HepG2 (cell line): Measurements from ENCODE around the gene TECTA. TPM values are rescaled to one million over a fixed set of nuclear protein-coding genes. Genes with fewer than 3 reads are reported as not detected.

ENCODE experiments used
- ATAC-seq: fragments of 200-7000 bp; cut with Tn5 transposase; 3 replicates; pipeline ENCODE4 v1.9.1; 2020; ENCODE audit warnings: mild to moderate bottlenecking, moderate library complexity
- BruUV-seq: library from RNA; stranded (reverse); fragments of 400-500 nt; replicated peaks from 2 replicates; lab custom pipeline; 2021; lab: Mats Ljungman, UMichigan
- CTCF ChIA-PET: fragments of 300-600 bp; formaldehyde crosslinking; extraction: SDS; loops from one replicate; lab custom pipeline; 2021; ENCODE audit warnings: low total read pairs, inconsistent platforms, low intra/inter-chr PET ratio; lab: Yijun Ruan, JAX
- POLR2A ChIA-PET: fragments of 350-600 bp; sonication (Branson Sonifier 250); formaldehyde crosslinking; loops from one replicate; lab custom pipeline; 2020; ENCODE audit warnings: antibody characterized with exemption, inconsistent platforms; lab: Yijun Ruan, JAX
- DNase-seq: peaks from one replicate; pipeline ENCODE4 v3.0.0-alpha.2; 2015; ENCODE audit warnings: low spot score
- FAIRE-seq: peaks from 3 replicates; lab custom pipeline; 2011; peaks lifted over from hg19 to GRCh38; lab: Jason Lieb, UNC
- H2AFZ ChIP-seq: one replicate; pipeline ENCODE4 v1.6.1; 2011; ENCODE audit warnings: low read length, inconsistent platforms
- H3K27ac ChIP-seq: fragments of 300-600 bp; 3 replicates; pipeline ENCODE4 v1.8.0; 2011; ENCODE audit warnings: mixed run types, mild to moderate bottlenecking, mixed read lengths, low read length, inconsistent platforms; ENCODE audit not compliant: insufficient read depth; ENCODE audit errors: extremely low read length
- H3K27me3 ChIP-seq, 2 experiments: fragments of 200-600 bp in 1 of 2; 2 replicates in 1 of 2; 3 replicates in 1 of 2; pipeline versions ENCODE4 v1.6.0 to v1.8.0; 2011; ENCODE audit warnings: low read length in 2 of 2, mild to moderate bottlenecking in 2 of 2, moderate library complexity in 2 of 2, inconsistent platforms in 1 of 2; ENCODE audit not compliant: insufficient read depth in 2 of 2, control insufficient read depth in 1 of 2
- H3K36me3 ChIP-seq, 2 experiments: fragments of 200-600 bp in 1 of 2; replicated peaks in 1 of 2; 2 replicates in 1 of 2; 3 replicates in 1 of 2; pipeline versions ENCODE4 v1.5.1 to v1.8.0; 2011; ENCODE audit warnings: low read length in 2 of 2, inconsistent platforms in 1 of 2; ENCODE audit not compliant: insufficient read depth in 2 of 2, control insufficient read depth in 1 of 2
- H3K4me1 ChIP-seq: 2 replicates; pipeline ENCODE4 v1.5.1; 2012; ENCODE audit warnings: low read length, inconsistent platforms; ENCODE audit not compliant: insufficient read depth
- H3K4me2 ChIP-seq: 2 replicates; pipeline ENCODE4 v1.6.0; 2011; ENCODE audit warnings: low read depth, low read length, inconsistent platforms
- H3K4me3 ChIP-seq, 3 experiments: fragments of 200-600 bp in 1 of 3; sonication (generic), shearing (Covaris generic) in 1 of 3; replicated peaks in 1 of 3; 2 replicates each; pipeline ENCODE4 v1.5.1; 2011 to 2016; ENCODE audit warnings: low read length in 3 of 3, inconsistent platforms in 2 of 3, low read depth in 2 of 3, mild to moderate bottlenecking in 2 of 3, control low read depth in 1 of 3, mixed read lengths in 1 of 3; ENCODE audit not compliant: insufficient read depth in 1 of 3
- H3K79me2 ChIP-seq: one replicate; pipeline ENCODE4 v1.6.1; 2011; ENCODE audit warnings: low read length, inconsistent platforms; ENCODE audit not compliant: insufficient read depth
- H3K9ac ChIP-seq: 2 replicates; pipeline ENCODE4 v1.6.0; 2011; ENCODE audit warnings: mild to moderate bottlenecking, low read depth, low read length, inconsistent platforms; ENCODE audit not compliant: insufficient read depth
- H3K9me3 ChIP-seq: 2 replicates; pipeline ENCODE4 v1.5.1; 2012; ENCODE audit warnings: mild to moderate bottlenecking, low read length
- H4K20me1 ChIP-seq: 2 replicates; pipeline ENCODE4 v1.6.0; 2011; ENCODE audit warnings: inconsistent platforms, mild to moderate bottlenecking, low read length, moderate library complexity; ENCODE audit not compliant: insufficient read depth
- DPF2 ChIP-seq: sonication (generic); formaldehyde crosslinking; IDR thresholded peaks from 2 replicates; pipeline ENCODE4 v1.4.0; 2020; ENCODE audit warnings: mild to moderate bottlenecking, low read depth, missing genetic modification reagents, borderline replicate concordance
- SOX13 ChIP-seq, 3 experiments: fragments of 450-650 bp in 1 of 3; sonication (generic) in 1 of 3; formaldehyde crosslinking in 1 of 3; IDR thresholded peaks in 2 of 3; conservative IDR thresholded peaks in 1 of 3; 2 replicates each; pipeline versions ENCODE4 v1.5.0 to v1.6.1; 2016 to 2020; ENCODE audit warnings: antibody characterized with exemption in 1 of 3, mild to moderate bottlenecking in 1 of 3, missing compliant biosample characterization in 1 of 3, missing genetic modification reagents in 1 of 3, moderate library complexity in 1 of 3
- ZMAT3 ChIP-seq: sonication (generic); formaldehyde crosslinking; conservative IDR thresholded peaks from 2 replicates; pipeline ENCODE4 v1.7.0; 2021; ENCODE audit warnings: missing genetic modification reagents
- ZSCAN21 ChIP-seq: sonication (generic); formaldehyde crosslinking; IDR thresholded peaks from 2 replicates; pipeline ENCODE4 v1.8.0; 2022; ENCODE audit warnings: mild to moderate bottlenecking, missing genetic modification reagents, moderate library complexity, borderline replicate concordance
- WGBS: methylation state at CpG from one replicate; pipeline ENCODE4 v1.1.6; 2017; ENCODE audit warnings: low lambda C conversion rate; 5-methylcytosine and 5-hydroxymethylcytosine counted together
- in situ Hi-C: cut with HindIII; loops from 2 replicates; pipeline ENCODE4 v1.10.0; 2017; ENCODE audit warnings: low pct_unique_long_range_greater_than_20kb; ENCODE audit not compliant: extremely low pct_ligation_motif_present
- intact Hi-C: fragments of 100-400 bp; cut with micrococcal nuclease; formaldehyde crosslinking; loops from one replicate; pipeline ENCODE4 v1.10.0; 2022; ENCODE audit not compliant: unreplicated experiment
- polyA plus RNA-seq, 8 experiments: library from polyadenylated mRNA; depleted of rRNA in 3 of 8; stranded (reverse) in 7 of 8; unstranded in 1 of 8; fragments of >200 nt; fragmentation: Illumina TruSeq in 4 of 8; extraction: Trizol in 4 of 8; gene quantifications; 2 replicates each; pipeline versions ENCODE4 v1.2.1 to v1.2.3, GENCODE V29; 2011 to 2016; ENCODE audit warnings: low read depth in 4 of 8, missing spikeins in 1 of 8, mixed read lengths in 1 of 8; ENCODE audit not compliant: insufficient read depth in 1 of 8
- total RNA-seq, 5 experiments: library from RNA; depleted of rRNA; stranded (reverse); fragments of >200 nt; fragmentation: Illumina TruSeq; extraction: Trizol; gene quantifications; 2 replicates each; pipeline ENCODE4 v1.2.3, GENCODE V29; 2016; ENCODE audit warnings: low read depth in 1 of 5
- TF ChIP-seq, protein P1 (sequence below): sonication (generic); formaldehyde crosslinking; IDR thresholded peaks from 2 replicates; pipeline ENCODE4 v1.8.0; 2023; ENCODE audit warnings: mild to moderate bottlenecking, missing genetic modification reagents
- TF ChIP-seq, protein P2 (sequence below): sonication (generic); formaldehyde crosslinking; IDR thresholded peaks from 2 replicates; pipeline ENCODE4 v1.4.0; 2020; ENCODE audit warnings: low read depth, mild to moderate bottlenecking, missing genetic modification reagents
- TF ChIP-seq, protein P3 (sequence below): sonication (generic); formaldehyde crosslinking; IDR thresholded peaks from 2 replicates; pipeline ENCODE4 v1.5.0; 2020; ENCODE audit warnings: missing genetic modification reagents
- TF ChIP-seq, protein P4 (sequence below): sonication (generic); IDR thresholded peaks from 2 replicates; pipeline ENCODE4 v1.6.1; 2016; ENCODE audit warnings: low read depth, borderline replicate concordance
- TF ChIP-seq, protein P5 (sequence below): sonication (generic); formaldehyde crosslinking; IDR thresholded peaks from 2 replicates; pipeline ENCODE4 v1.5.1; 2020; ENCODE audit warnings: missing genetic modification reagents, mild to moderate bottlenecking, borderline replicate concordance

TECTA gene
- total and polyA plus RNA-seq, 2 of the 13 experiments (the other 11 are each of a cell fraction or from before 2014, with no cell fraction given): 0.04 to 0.17 TPM

DNA sequence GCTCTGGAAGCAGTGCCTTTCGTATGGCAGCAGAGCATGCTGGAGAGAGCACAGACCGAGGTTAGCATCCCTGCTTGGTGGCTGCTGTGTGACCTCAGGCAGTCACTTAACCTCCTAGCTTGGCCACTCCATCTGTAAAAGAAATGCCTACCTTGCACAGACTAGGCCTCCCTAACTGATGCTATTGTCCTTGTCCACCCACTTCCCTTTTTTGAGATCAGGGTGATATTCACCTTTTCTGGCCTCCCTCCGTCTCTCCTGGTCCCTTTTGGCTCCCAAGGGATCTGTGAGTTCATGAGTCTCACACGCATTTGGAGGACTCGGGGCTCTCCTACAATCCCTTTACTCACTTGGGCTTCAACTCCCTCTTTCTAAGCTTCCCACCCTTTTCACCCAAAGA lies 37.2 kb downstream of the TECTA start:
- TF ChIP-seq, protein P1, sequence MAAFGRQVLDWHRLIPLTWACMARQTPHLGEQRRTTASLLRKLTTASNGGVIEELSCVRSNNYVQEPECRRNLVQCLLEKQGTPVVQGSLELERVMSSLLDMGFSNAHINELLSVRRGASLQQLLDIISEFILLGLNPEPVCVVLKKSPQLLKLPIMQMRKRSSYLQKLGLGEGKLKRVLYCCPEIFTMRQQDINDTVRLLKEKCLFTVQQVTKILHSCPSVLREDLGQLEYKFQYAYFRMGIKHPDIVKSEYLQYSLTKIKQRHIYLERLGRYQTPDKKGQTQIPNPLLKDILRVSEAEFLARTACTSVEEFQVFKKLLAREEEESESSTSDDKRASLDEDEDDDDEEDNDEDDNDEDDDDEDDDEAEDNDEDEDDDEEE (CRISPR knock-in tag): no peak
- TF ChIP-seq, protein P2, sequence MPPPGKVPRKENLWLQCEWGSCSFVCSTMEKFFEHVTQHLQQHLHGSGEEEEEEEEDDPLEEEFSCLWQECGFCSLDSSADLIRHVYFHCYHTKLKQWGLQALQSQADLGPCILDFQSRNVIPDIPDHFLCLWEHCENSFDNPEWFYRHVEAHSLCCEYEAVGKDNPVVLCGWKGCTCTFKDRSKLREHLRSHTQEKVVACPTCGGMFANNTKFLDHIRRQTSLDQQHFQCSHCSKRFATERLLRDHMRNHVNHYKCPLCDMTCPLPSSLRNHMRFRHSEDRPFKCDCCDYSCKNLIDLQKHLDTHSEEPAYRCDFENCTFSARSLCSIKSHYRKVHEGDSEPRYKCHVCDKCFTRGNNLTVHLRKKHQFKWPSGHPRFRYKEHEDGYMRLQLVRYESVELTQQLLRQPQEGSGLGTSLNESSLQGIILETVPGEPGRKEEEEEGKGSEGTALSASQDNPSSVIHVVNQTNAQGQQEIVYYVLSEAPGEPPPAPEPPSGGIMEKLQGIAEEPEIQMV: no peak
- TF ChIP-seq ZSCAN21 (CRISPR knock-in tag) (no peak), ZMAT3 (CRISPR knock-in tag) (no peak), SOX13 (IDR thresholded peaks at IDR 0.05) (no peak), SOX13 (CRISPR knock-in tag; conservative IDR thresholded peaks at IDR 0.05 in 1 of 2, IDR thresholded peaks at IDR 0.05 in 1 of 2) (no peak), DPF2 (no peak)
- TF ChIP-seq, protein P3, sequence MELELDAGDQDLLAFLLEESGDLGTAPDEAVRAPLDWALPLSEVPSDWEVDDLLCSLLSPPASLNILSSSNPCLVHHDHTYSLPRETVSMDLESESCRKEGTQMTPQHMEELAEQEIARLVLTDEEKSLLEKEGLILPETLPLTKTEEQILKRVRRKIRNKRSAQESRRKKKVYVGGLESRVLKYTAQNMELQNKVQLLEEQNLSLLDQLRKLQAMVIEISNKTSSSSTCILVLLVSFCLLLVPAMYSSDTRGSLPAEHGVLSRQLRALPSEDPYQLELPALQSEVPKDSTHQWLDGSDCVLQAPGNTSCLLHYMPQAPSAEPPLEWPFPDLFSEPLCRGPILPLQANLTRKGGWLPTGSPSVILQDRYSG (CRISPR knock-in tag): no peak
- TF ChIP-seq, protein P4, sequence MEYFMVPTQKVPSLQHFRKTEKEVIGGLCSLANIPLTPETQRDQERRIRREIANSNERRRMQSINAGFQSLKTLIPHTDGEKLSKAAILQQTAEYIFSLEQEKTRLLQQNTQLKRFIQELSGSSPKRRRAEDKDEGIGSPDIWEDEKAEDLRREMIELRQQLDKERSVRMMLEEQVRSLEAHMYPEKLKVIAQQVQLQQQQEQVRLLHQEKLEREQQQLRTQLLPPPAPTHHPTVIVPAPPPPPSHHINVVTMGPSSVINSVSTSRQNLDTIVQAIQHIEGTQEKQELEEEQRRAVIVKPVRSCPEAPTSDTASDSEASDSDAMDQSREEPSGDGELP: no peak
- TF ChIP-seq, protein P5, sequence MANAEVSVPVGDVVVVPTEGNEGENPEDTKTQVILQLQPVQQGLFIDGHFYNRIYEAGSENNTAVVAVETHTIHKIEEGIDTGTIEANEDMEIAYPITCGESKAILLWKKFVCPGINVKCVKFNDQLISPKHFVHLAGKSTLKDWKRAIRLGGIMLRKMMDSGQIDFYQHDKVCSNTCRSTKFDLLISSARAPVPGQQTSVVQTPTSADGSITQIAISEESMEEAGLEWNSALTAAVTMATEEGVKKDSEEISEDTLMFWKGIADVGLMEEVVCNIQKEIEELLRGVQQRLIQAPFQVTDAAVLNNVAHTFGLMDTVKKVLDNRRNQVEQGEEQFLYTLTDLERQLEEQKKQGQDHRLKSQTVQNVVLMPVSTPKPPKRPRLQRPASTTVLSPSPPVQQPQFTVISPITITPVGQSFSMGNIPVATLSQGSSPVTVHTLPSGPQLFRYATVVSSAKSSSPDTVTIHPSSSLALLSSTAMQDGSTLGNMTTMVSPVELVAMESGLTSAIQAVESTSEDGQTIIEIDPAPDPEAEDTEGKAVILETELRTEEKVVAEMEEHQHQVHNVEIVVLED (CRISPR knock-in tag): no peak
- H3K4me3 ChIP-seq: no peak overlapping the region
- no TSS peak for BruUV-seq
- no peak overlapping the region for H2AFZ ChIP-seq
- in situ Hi-C loops: no loop called here
- POLR2A ChIA-PET: no interaction called here
- H3K4me2 ChIP-seq: no peak overlapping the region
- H3K9ac ChIP-seq: no peak overlapping the region
- FAIRE-seq (no peak), ATAC-seq (no peak), DNase-seq (no peak)
- H3K27ac ChIP-seq: no peak overlapping the region
- no peaks in the 10 kb centered on the region for H4K20me1 ChIP-seq
- H3K27me3 ChIP-seq: peaks cover under 1 to 13% of the 10 kb centered on the region in 2 experiments; a peak in 2 of 5 replicates
- no peaks in the 10 kb centered on the region for H3K4me1 ChIP-seq
- 20% methylated on average over 4 of the region's 5 CpGs for WGBS
- H3K36me3 ChIP-seq: no peaks in the 10 kb centered on the region
- CTCF ChIA-PET: no interaction called here
- H3K79me2 ChIP-seq: no peaks in the 10 kb centered on the region
- H3K9me3 ChIP-seq: no peaks in the 10 kb centered on the region
- intact Hi-C loops: no loop called here
